Small intestine (tissue), 7 donors: ENCODE results near the gene FAM187B. TPM values are rescaled to one million over a fixed set of nuclear protein-coding genes. Genes with fewer than 3 reads are reported as not detected.

Experiments
- DNase-seq, 2 donors: peaks; one replicate each; pipeline versions ENCODE4 v3.0.0 to v3.0.0-alpha.2; 2013
- FAIRE-seq: peaks from 2 replicates; lab custom pipeline; 2012; peaks lifted over from hg19 to GRCh38; lab: Jason Lieb, UNC
- H3K27ac ChIP-seq, 3 donors: one replicate each; pipeline ENCODE4 v1.5.1; 2013; ENCODE audit warnings: low read length in 2 of 3, mild to moderate bottlenecking in 2 of 3, control low read depth in 1 of 3, inconsistent platforms in 1 of 3, low read depth in 1 of 3, moderate library complexity in 1 of 3
- H3K27me3 ChIP-seq, 3 donors: one replicate each; pipeline ENCODE4 v1.6.1; 2013; ENCODE audit warnings: low read length in 3 of 3, inconsistent platforms in 1 of 3; ENCODE audit not compliant: control insufficient read depth in 3 of 3, insufficient read depth in 3 of 3
- H3K36me3 ChIP-seq, 3 donors: one replicate each; pipeline ENCODE4 v1.6.1; 2013; ENCODE audit warnings: low read length in 3 of 3, inconsistent platforms in 1 of 3, low read depth in 1 of 3, mild to moderate bottlenecking in 1 of 3, moderate library complexity in 1 of 3; ENCODE audit not compliant: control insufficient read depth in 3 of 3, insufficient read depth in 2 of 3
- H3K4me1 ChIP-seq, 3 donors: one replicate each; pipeline ENCODE4 v1.6.1; 2013; ENCODE audit warnings: low read length in 2 of 3, inconsistent platforms in 1 of 3, low read depth in 1 of 3, mild to moderate bottlenecking in 1 of 3, moderate library complexity in 1 of 3; ENCODE audit not compliant: control insufficient read depth in 3 of 3, insufficient read depth in 2 of 3
- H3K4me3 ChIP-seq, 3 donors: one replicate each; pipeline ENCODE4 v1.5.1; 2013; ENCODE audit warnings: low read length in 3 of 3, control low read depth in 1 of 3, inconsistent platforms in 1 of 3, low read depth in 1 of 3, mild to moderate bottlenecking in 1 of 3, moderate library complexity in 1 of 3
- H3K9me3 ChIP-seq, 2 donors: one replicate each; pipeline ENCODE4 v1.6.1; 2013; ENCODE audit warnings: low read depth in 1 of 2, low read length in 1 of 2; ENCODE audit not compliant: control insufficient read depth in 2 of 2, insufficient read depth in 1 of 2
- WGBS, 3 donors: extraction: QIAGEN DNeasy Blood & Tissue Kit; methylation state at CpG; one replicate each; pipeline ENCODE4 v1.1.7; 2013; 5-methylcytosine and 5-hydroxymethylcytosine counted together
- polyA plus RNA-seq, 4 donors: library from polyadenylated mRNA; stranded (reverse) in 3 of 4; unstranded in 1 of 4; fragments of 200-250 nt in 3 of 4; fragments of 120-200 nt in 1 of 4; gene quantifications; one replicate each; pipeline versions ENCODE4 v1.2.1 to v1.2.3, GENCODE V29; 2013
- donor health status: healthy with polysubstance abuse.
- donor health status: control.
- donor health status: control.
- donor health status: Bipolar disorder and iron deficiency.
- donor health status: healthy.

FAM187B gene
- polyA plus RNA-seq, 4 donors = not detected

GRCh38 chr19:35270381-35270811 lies 41.9 kb upstream of the FAM187B start:
- Histone ChIP-seq H3K9me3 (no peaks in the 10 kb centered on the region), H3K4me3 (peak overlapping the region in 1 of 3 donors; percentile 32), H3K36me3 (peaks cover 13 to 75% (median 26%) of the 10 kb centered on the region in 3 donors), H3K27ac (peak overlapping the region in 1 of 3 donors; percentile 69), H3K4me1 (peaks cover 0 to 18% (median 6%) of the 10 kb centered on the region in 3 donors), H3K27me3 (no peaks in the 10 kb centered on the region)
- DNase-seq (no peak), FAIRE-seq (no peak)
- 91 to 93% (median 92%) methylated on average over 16 of the region's 16 CpGs for WGBS, 3 donors

GRCh38 chr19:35269438-35270117 lies 41.0 kb upstream of the FAM187B start:
- H3K4me3 ChIP-seq = peak overlapping the region; percentile 32 to 94 (median 80)
- DNase-seq (peak; percentile 75 to 93), FAIRE-seq (no peak)
- no peaks in the 10 kb centered on the region for H3K27me3 ChIP-seq
- H3K27ac ChIP-seq = peak overlapping the region; percentile 69 to 94 (median 92)
- peaks cover 13 to 78% (median 22%) of the 10 kb centered on the region in 3 donors for H3K36me3 ChIP-seq
- H3K4me1 ChIP-seq = peaks cover 0 to 18% (median 6%) of the 10 kb centered on the region in 3 donors
- H3K9me3 ChIP-seq = no peaks in the 10 kb centered on the region
- 1 to 3% (median 2%) methylated on average over 35 to 66 of the region's 66 CpGs for WGBS, 3 donors

DNA sequence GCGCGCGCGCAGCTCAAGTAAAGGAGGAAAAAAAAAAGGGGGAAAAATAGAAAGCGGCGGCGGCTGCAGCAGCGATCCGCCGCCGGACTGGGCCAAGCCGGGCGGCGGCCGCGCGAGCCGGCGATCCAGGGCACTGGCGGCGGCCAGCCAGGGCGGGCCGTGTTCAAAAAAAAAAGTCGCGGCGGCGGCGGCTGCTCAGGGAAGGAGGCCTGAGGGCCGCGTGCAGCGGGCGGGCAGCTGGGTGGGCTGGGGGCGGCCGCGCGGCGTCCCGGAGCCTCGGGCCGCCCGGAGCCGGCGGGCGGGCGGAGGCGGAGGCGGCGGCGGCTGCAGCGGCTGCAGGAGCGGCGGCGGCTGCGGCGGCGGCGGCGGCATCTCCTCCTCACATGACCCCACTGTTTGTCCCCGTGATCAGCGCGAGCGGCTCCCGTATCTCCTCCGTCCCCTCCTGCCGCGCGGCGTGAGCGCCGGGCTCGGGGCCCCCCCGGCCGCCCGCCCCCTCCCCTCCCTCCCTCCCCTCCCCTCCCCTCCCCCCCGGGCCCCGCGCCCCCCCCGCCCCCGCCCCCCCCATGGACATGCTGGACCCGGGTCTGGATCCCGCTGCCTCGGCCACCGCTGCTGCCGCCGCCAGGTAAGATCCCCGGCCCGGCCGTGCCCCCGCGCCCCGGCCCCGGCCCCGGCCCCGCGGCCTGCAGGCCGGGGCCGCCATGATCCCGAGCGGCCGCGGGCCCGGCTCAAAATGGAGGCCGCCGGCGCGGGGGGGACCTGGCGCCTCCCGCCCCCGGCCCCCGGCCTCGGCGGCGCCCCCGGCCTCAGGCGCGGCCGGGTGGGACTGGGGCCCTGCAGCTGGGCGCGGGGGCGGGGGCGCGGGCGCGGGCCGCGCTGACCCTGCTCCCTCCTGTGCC lies 40.2 kb upstream of the FAM187B start, which contains the start of gene USF2:
TSS of gene USF2 (plus strand) at position 427 of the 902 bp plus-strand sequence. CDS start at position 567, 140 bp downstream.
- Histone ChIP-seq H3K36me3 (peaks cover 9 to 77% (median 18%) of the 10 kb centered on the region in 3 donors), H3K9me3 (no peaks in the 10 kb centered on the region), H3K27me3 (no peaks in the 10 kb centered on the region), H3K4me3 (peak within 1 kb of the TSS; percentile 80 to 94 (median 86)), H3K4me1 (peaks cover 0 to 18% (median 6%) of the 10 kb centered on the region in 3 donors), H3K27ac (peak within 1 kb of the TSS; percentile 90 to 94 (median 92))
- DNase-seq (peak; percentile 63 to 83), FAIRE-seq (no peak)
- 0 to 2% (median 1%) methylated on average over 18 to 120 of the region's 126 CpGs for WGBS, 3 donors

GRCh38 chr19:35267818-35268535 lies 39.4 kb upstream of the FAM187B start:
- Histone ChIP-seq H3K27me3 (no peaks in the 10 kb centered on the region), H3K9me3 (no peaks in the 10 kb centered on the region), H3K4me1 (peaks cover 0 to 18% (median 6%) of the 10 kb centered on the region in 3 donors), H3K36me3 (peaks cover 8 to 77% (median 14%) of the 10 kb centered on the region in 3 donors), H3K4me3 (peak overlapping the region; percentile 73 to 94 (median 86)), H3K27ac (peak overlapping the region; percentile 79 to 90 (median 87))
- DNase-seq = peak; percentile 77 to 87
- no peak for FAIRE-seq
- WGBS, 3 donors = 1% methylated on average over 47 to 100 of the region's 100 CpGs

DNA sequence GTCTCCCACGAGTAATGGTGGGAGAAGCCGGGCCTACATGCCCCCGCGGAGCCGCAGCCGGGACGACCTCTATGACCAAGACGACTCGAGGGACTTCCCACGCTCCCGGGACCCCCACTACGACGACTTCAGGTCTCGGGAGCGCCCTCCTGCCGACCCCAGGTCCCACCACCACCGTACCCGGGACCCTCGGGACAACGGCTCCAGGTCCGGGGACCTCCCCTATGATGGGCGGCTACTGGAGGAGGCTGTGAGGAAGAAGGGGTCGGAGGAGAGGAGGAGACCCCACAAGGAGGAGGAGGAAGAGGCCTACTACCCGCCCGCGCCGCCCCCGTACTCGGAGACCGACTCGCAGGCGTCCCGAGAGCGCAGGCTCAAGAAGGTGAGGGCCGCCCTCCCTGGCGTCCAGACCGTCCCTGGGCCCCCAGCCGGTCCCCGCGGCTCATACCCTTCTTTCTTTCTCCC lies 38.8 kb upstream of the FAM187B start:
- FAIRE-seq = no peak
- peak overlapping the region; percentile 73 to 94 (median 86) for H3K4me3 ChIP-seq
- H3K9me3 ChIP-seq = no peaks in the 10 kb centered on the region
- peaks cover 0 to 18% (median 6%) of the 10 kb centered on the region in 3 donors for H3K4me1 ChIP-seq
- H3K36me3 ChIP-seq = peaks cover 8 to 77% (median 15%) of the 10 kb centered on the region in 3 donors
- H3K27ac ChIP-seq = peak overlapping the region; percentile 71 to 90 (median 87)
- peak in 1 of 2 donors; percentile 35 for DNase-seq
- H3K27me3 ChIP-seq = no peaks in the 10 kb centered on the region
- WGBS, 3 donors = 1 to 2% (median 2%) methylated on average over 24 to 40 of the region's 40 CpGs

GRCh38 chr19:35266520-35267352 lies 38.2 kb upstream of the FAM187B start:
- Histone ChIP-seq H3K27ac (peak overlapping the region; percentile 71 to 90 (median 87)), H3K27me3 (no peaks in the 10 kb centered on the region), H3K4me1 (peaks cover 0 to 18% (median 6%) of the 10 kb centered on the region in 3 donors), H3K9me3 (no peaks in the 10 kb centered on the region), H3K36me3 (peaks cover 8 to 77% (median 10%) of the 10 kb centered on the region in 3 donors), H3K4me3 (peak overlapping the region; percentile 73 to 94 (median 86))
- FAIRE-seq = no peak
- DNase-seq = peak in 1 of 2 donors; percentile 48
- WGBS, 3 donors = 40 to 58% (median 45%) methylated on average over 26 to 39 of the region's 39 CpGs

GRCh38 chr19:35265900-35266519 lies 37.5 kb upstream of the FAM187B start:
- H3K4me1 ChIP-seq = peaks cover 0 to 18% (median 6%) of the 10 kb centered on the region in 3 donors
- no peak for DNase-seq
- no peaks in the 10 kb centered on the region for H3K27me3 ChIP-seq
- peaks cover under 1 to 76% (median 3%) of the 10 kb centered on the region in 3 donors for H3K36me3 ChIP-seq
- no peak for FAIRE-seq
- WGBS, 3 donors = 79 to 89% (median 85%) methylated on average over 10 of the region's 10 CpGs
- no peaks in the 10 kb centered on the region for H3K9me3 ChIP-seq
- H3K27ac ChIP-seq = no peak overlapping the region
- H3K4me3 ChIP-seq = no peak overlapping the region
